MM.1S (cell line): ENCODE results near the gene CAV1.

Experiments used
- DNase-seq: peaks from one replicate; pipeline ENCODE4 v3.0.0-alpha.2; 2015
- H2AFZ ChIP-seq: fragments of 300-600 bp; sonication (generic); 2 replicates; pipeline ENCODE4 v1.6.0; 2016; ENCODE audit warnings: antibody characterized with exemption, low read length
- H3F3A ChIP-seq: fragments of 300-600 bp; sonication (generic); 2 replicates; pipeline ENCODE4 v1.6.1; 2016; ENCODE audit warnings: mild to moderate bottlenecking, antibody characterized with exemption, low read length, moderate library complexity, mixed read lengths; ENCODE audit not compliant: insufficient read depth
- H3K27ac ChIP-seq: fragments of 300-600 bp; sonication (generic); 2 replicates; pipeline ENCODE4 v1.5.1; 2016; ENCODE audit warnings: mild to moderate bottlenecking, low read length
- H3K27me3 ChIP-seq: fragments of 300-600 bp; sonication (generic); replicated peaks from 2 replicates; pipeline ENCODE4 v1.6.0; 2016; ENCODE audit warnings: low read length; ENCODE audit not compliant: insufficient read depth
- H3K36me3 ChIP-seq: fragments of 300-600 bp; sonication (generic); replicated peaks from 2 replicates; pipeline ENCODE4 v1.6.1; 2016; ENCODE audit warnings: mild to moderate bottlenecking, low read length, mixed read lengths; ENCODE audit not compliant: insufficient read depth
- H3K4me1 ChIP-seq: fragments of 300-600 bp; sonication (generic); 2 replicates; pipeline ENCODE4 v1.6.1; 2016; ENCODE audit warnings: low read length, mixed read lengths
- H3K4me2 ChIP-seq: fragments of 300-600 bp; sonication (generic); 2 replicates; pipeline ENCODE4 v1.6.0; 2016; ENCODE audit warnings: low read depth, low read length
- H3K4me3 ChIP-seq: fragments of 300-600 bp; sonication (generic); 2 replicates; pipeline ENCODE4 v1.5.1; 2016; ENCODE audit warnings: low read length, mixed read lengths
- H3K79me2 ChIP-seq: fragments of 300-600 bp; sonication (generic); 2 replicates; pipeline ENCODE4 v1.6.1; 2016; ENCODE audit warnings: mixed run types, low read length, mixed read lengths
- H3K9ac ChIP-seq: fragments of 300-600 bp; sonication (generic); 2 replicates; pipeline ENCODE4 v1.6.1; 2016; ENCODE audit warnings: low read length, mixed read lengths
- H3K9me2 ChIP-seq: fragments of 300-600 bp; sonication (generic); replicated peaks from 2 replicates; pipeline ENCODE4 v1.6.1; 2016; ENCODE audit warnings: mild to moderate bottlenecking, low read length, mixed read lengths; ENCODE audit not compliant: insufficient read depth
- H3K9me3 ChIP-seq: fragments of 300-600 bp; sonication (generic); replicated peaks from 2 replicates; pipeline ENCODE4 v1.6.1; 2016; ENCODE audit warnings: mild to moderate bottlenecking, low read length, mixed read lengths; ENCODE audit not compliant: insufficient read depth
- H4K20me1 ChIP-seq: fragments of 300-600 bp; sonication (generic); 2 replicates; pipeline ENCODE4 v1.6.1; 2016; ENCODE audit warnings: mild to moderate bottlenecking, low read length, moderate library complexity, mixed read lengths; ENCODE audit not compliant: insufficient read depth
- EZH2 ChIP-seq: fragments of 300-600 bp; sonication (generic); optimal IDR thresholded peaks from 2 replicates; pipeline ENCODE3; 2017; ENCODE audit warnings: low read depth, mild to moderate bottlenecking, antibody characterized with exemption, low read length, mixed read lengths
- EZH2phosphoT487 ChIP-seq: fragments of 300-600 bp; sonication (generic); IDR thresholded peaks from 2 replicates; pipeline ENCODE4 v1.6.1; 2018; ENCODE audit warnings: antibody characterized with exemption, low read length
- TF ChIP-seq, protein P1 (sequence below): fragments of 300-600 bp; sonication (generic); IDR thresholded peaks from 2 replicates; pipeline ENCODE4 v1.5.1; 2016; ENCODE audit warnings: antibody characterized with exemption, low read length, mixed read lengths

CAV1 gene

DNA sequence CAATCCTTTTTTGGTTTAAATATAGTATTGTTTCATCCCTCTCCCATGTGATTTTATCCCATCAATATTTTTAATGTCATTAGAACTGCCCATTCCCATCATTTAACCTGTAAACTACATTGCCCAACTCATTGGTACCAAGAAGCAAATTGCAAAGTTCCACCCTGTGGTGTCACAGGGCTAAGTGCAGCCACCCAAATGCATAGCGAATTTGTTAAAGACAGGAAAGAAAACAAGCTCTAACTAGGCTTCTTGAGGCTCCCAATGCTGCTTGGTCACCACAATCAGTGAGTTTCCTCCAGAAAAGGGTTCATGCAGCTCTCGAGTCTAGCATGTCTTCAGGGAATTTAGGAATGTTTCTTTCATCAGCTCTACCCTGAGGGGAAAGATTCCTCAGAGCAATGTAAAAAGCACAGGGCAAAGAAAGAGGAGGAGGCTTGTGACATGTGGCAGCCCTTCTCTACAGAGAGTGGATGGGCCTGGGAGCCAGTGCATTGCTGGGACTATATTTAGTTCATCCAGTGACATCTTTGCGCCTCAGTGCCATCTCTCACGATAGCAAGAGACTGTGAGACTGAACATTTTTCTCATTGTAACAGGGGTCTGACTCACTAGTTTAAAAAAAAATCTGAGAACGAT lies 58.1 kb downstream of the CAV1 start:
- H2AFZ ChIP-seq = peak overlapping the region; percentile 82
- H3K4me2 ChIP-seq = peak overlapping the region; percentile 65

DNA sequence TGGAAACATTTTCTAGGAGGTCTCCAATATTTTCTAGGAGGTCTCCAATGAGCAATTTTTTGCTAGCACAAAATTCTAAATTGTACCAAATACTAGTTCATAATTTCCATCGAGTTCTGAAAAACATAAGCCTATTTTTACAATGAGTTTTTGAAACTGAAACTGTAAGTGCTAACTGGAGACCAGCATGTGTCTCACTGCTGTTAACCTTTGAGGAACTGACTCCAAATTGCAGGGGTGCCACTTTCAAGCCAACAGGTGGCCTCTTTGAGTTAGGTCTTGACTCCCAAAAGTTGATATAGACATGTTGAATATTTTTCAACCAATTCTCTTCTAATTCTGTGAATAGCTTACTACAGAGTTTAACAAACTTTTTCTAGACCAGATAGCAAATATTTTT lies 58.8 kb downstream of the CAV1 start:
- H2AFZ ChIP-seq = peak overlapping the region; percentile 1
- H3F3A ChIP-seq = peaks cover 32% of the 10 kb centered on the region
- peak; percentile 98 for DNase-seq
- H3K4me3 ChIP-seq = peak overlapping the region; percentile 32
- no peaks in the 10 kb centered on the region for H3K79me2 ChIP-seq
- H3K27me3 ChIP-seq = no peaks in the 10 kb centered on the region
- TF ChIP-seq, protein P1, sequence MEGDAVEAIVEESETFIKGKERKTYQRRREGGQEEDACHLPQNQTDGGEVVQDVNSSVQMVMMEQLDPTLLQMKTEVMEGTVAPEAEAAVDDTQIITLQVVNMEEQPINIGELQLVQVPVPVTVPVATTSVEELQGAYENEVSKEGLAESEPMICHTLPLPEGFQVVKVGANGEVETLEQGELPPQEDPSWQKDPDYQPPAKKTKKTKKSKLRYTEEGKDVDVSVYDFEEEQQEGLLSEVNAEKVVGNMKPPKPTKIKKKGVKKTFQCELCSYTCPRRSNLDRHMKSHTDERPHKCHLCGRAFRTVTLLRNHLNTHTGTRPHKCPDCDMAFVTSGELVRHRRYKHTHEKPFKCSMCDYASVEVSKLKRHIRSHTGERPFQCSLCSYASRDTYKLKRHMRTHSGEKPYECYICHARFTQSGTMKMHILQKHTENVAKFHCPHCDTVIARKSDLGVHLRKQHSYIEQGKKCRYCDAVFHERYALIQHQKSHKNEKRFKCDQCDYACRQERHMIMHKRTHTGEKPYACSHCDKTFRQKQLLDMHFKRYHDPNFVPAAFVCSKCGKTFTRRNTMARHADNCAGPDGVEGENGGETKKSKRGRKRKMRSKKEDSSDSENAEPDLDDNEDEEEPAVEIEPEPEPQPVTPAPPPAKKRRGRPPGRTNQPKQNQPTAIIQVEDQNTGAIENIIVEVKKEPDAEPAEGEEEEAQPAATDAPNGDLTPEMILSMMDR = peak; percentile 60
- TF ChIP-seq EZH2phosphoT487 (no peak), EZH2 (no peak)
- H3K9ac ChIP-seq = peak overlapping the region; percentile 55
- peak overlapping the region; percentile 85 for H3K27ac ChIP-seq
- no peaks in the 10 kb centered on the region for H3K9me2 ChIP-seq
- no peaks in the 10 kb centered on the region for H4K20me1 ChIP-seq
- H3K36me3 ChIP-seq = no peaks in the 10 kb centered on the region
- H3K4me2 ChIP-seq = peak overlapping the region; percentile 65
- no peaks in the 10 kb centered on the region for H3K9me3 ChIP-seq
- peaks cover 58% of the 10 kb centered on the region for H3K4me1 ChIP-seq

More for the DNA sequence above, 58.1 kb downstream of the CAV1 start:
- H3K27ac ChIP-seq = peak overlapping the region; percentile 85
- H3K9me2 ChIP-seq = no peaks in the 10 kb centered on the region
- peak overlapping the region; percentile 55 for H3K9ac ChIP-seq
- peaks cover 25% of the 10 kb centered on the region for H3F3A ChIP-seq
- no peaks in the 10 kb centered on the region for H4K20me1 ChIP-seq
- H3K9me3 ChIP-seq = no peaks in the 10 kb centered on the region
- TF ChIP-seq, protein P1 = peak; percentile 5; the same call in 1 of the 2 replicates
- TF ChIP-seq EZH2 = no peak
- no peaks in the 10 kb centered on the region for H3K79me2 ChIP-seq
- no peaks in the 10 kb centered on the region for H3K36me3 ChIP-seq
- H3K4me1 ChIP-seq = peaks cover 52% of the 10 kb centered on the region
- no peaks in the 10 kb centered on the region for H3K27me3 ChIP-seq
- peak overlapping the region; percentile 32 for H3K4me3 ChIP-seq
- DNase-seq = peak; percentile 79

DNA sequence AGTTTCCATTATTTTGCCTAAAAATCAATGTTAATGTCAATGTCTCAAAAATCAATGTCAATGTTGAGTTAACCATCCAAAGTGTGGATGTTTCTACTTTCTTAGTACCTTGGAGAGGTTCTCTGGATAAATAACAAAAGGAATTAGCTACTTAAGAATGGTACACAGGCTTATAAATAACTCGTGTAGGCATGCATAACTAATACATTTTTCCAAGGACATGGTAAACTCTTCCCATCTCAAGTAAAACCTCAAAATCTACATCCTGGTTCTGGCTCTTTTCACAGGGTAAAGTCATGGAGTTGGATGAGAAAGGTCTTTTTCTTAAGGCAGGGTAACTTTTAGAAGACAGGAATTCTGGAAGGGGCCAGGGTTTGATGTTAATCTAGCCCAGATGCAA lies 59.9 kb downstream of the CAV1 start:
- no peaks in the 10 kb centered on the region for H4K20me1 ChIP-seq
- no peak overlapping the region for H3K4me3 ChIP-seq
- H3K36me3 ChIP-seq = no peaks in the 10 kb centered on the region
- H3K4me1 ChIP-seq = peaks cover 62% of the 10 kb centered on the region
- TF ChIP-seq, protein P1 = no peak
- no peak for TF ChIP-seq EZH2phosphoT487
- no peak for TF ChIP-seq EZH2
- H3K9me2 ChIP-seq = no peaks in the 10 kb centered on the region
- H2AFZ ChIP-seq = 0 out of 2 replicates have a peak overlapping the region, but pooled peaks have one; percentile 1
- no peak for DNase-seq
- no peak overlapping the region for H3K9ac ChIP-seq
- no peaks in the 10 kb centered on the region for H3K9me3 ChIP-seq
- H3F3A ChIP-seq = peaks cover 35% of the 10 kb centered on the region
- H3K27me3 ChIP-seq = no peaks in the 10 kb centered on the region
- H3K27ac ChIP-seq = 0 out of 2 replicates have a peak overlapping the region, but pooled peaks have one; percentile 85
- H3K4me2 ChIP-seq = no peak overlapping the region
- no peaks in the 10 kb centered on the region for H3K79me2 ChIP-seq
